OCI-LY3 (cell line): ENCODE measurements around the gene STK26.

Experiments
- H2AFZ ChIP-seq: fragments of 200-600, 300-600 bp; shearing (Covaris generic); 2 replicates; pipeline ENCODE4 v1.6.0; 2014; ENCODE audit warnings: antibody characterized with exemption, low read depth, low read length
- H3K27ac ChIP-seq: fragments of 200-600, 300-600 bp; sonication (generic); 2 replicates; pipeline ENCODE4 v1.5.1; 2014; ENCODE audit warnings: mild to moderate bottlenecking, low read length, moderate library complexity, mixed read lengths
- H3K27me3 ChIP-seq: fragments of 200-600, 300-600 bp; sonication (generic); 2 replicates; pipeline ENCODE4 v1.6.1; 2014; ENCODE audit warnings: low read depth, low read length, mixed read lengths
- H3K36me3 ChIP-seq: fragments of 200-600, 300-600 bp; sonication (generic); replicated peaks from 2 replicates; pipeline ENCODE3; 2014; ENCODE audit warnings: low read depth, low read length, mixed read lengths
- H3K4me1 ChIP-seq: fragments of 300-600, 200-600 bp; sonication (generic); 2 replicates; pipeline ENCODE4 v1.6.1; 2014; ENCODE audit warnings: low read length, mixed read lengths
- H3K4me2 ChIP-seq: fragments of 200-600, 300-600 bp; sonication (generic); 2 replicates; pipeline ENCODE4 v1.6.1; 2014; ENCODE audit warnings: low read length, mixed read lengths
- H3K4me3 ChIP-seq: fragments of 300-600, 200-600 bp; sonication (generic); 2 replicates; pipeline ENCODE4 v1.5.1; 2014; ENCODE audit warnings: antibody characterized with exemption, mild to moderate bottlenecking, low read length, moderate library complexity
- H3K79me2 ChIP-seq: fragments of 300-600, 200-600 bp; shearing (Covaris generic); 2 replicates; pipeline ENCODE4 v1.6.1; 2014; ENCODE audit warnings: mild to moderate bottlenecking, low read length, mixed read lengths
- H3K9ac ChIP-seq: fragments of 300-600, 200-600 bp; shearing (Covaris generic); 2 replicates; pipeline ENCODE4 v1.6.0; 2014; ENCODE audit warnings: mild to moderate bottlenecking, low read length, moderate library complexity
- H3K9me3 ChIP-seq: fragments of 200-600, 300-600 bp; shearing (Covaris generic); 2 replicates; pipeline ENCODE4 v1.6.1; 2014; ENCODE audit warnings: low read length, mixed read lengths; ENCODE audit not compliant: insufficient read depth
- H4K20me1 ChIP-seq: fragments of 200-600, 300-600 bp; sonication (generic); 2 replicates; pipeline ENCODE4 v1.6.1; 2016; ENCODE audit warnings: low read length, mixed read lengths; ENCODE audit not compliant: insufficient read depth
- EZH2phosphoT487 ChIP-seq: fragments of 200-600 bp; shearing (Covaris generic); IDR thresholded peaks from 2 replicates; pipeline ENCODE4 v1.6.1; 2018; ENCODE audit warnings: antibody characterized with exemption, mixed run types, low read depth
- TF ChIP-seq, protein P1 (sequence below): fragments of 200-600, 300-600 bp; sonication (generic); IDR thresholded peaks from 2 replicates; pipeline ENCODE4 v1.5.1; 2014; ENCODE audit warnings: antibody characterized with exemption, low read length, low read depth

The STK26 gene

DNA sequence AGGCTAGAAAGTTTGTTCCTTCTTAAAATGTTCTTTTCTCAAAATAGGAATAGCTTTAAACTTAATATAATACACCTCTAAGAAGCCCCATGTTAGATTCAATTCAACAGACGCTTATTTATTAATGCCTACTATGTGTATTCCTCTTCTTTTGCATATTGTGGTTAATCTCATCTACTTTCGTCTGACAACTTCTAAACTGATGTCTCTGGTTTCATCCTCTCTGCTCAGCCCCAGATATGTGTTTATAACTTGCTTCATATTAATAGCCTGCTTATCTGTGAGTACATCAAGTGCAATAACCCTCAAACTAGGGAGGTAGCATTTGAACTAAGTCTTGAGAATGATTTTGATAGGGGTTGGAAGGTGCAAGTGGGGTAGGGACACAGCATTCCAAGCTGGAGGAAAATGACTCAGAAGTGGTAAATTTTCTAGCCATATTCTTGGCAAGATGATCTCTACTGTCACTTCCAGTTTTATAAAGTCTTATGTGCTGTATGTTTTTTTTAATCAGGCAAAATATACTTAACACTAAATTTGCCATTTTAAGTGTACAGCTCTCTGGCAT is 37.0 kb downstream of the STK26 start:
- Histone ChIP-seq H2AFZ (no peak overlapping the region), H3K4me1 (0 out of 2 replicates have a peak, but pooled peaks cover 4% of the 10 kb centered on the region)

DNA sequence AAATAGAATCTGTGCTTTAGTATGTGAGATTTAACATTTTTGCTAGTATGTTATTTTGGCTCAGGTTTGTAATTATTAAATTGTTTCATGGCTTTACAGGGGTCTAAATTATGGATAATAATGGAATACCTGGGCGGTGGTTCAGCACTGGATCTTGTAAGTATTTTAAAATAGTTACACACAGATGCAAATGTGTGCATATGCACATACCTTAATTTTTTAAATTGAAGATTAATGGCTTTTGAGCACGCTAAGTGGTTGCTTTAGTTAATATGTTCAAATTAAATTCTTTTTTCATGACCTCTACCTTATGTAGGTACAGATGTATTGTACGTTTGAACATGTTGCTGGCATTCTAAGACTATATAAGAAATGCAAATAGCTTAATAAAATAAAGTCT is 40.2 kb downstream of the STK26 start:
- Histone ChIP-seq H3K4me1 (0 out of 2 replicates have a peak, but pooled peaks cover 4% of the 10 kb centered on the region), H3K9ac (no peak overlapping the region), H4K20me1 (no peaks in the 10 kb centered on the region), H3K27ac (no peak overlapping the region), H3K36me3 (peaks cover 3% of the 10 kb centered on the region), H3K27me3 (no peaks in the 10 kb centered on the region), H2AFZ (no peak overlapping the region), H3K79me2 (no peaks in the 10 kb centered on the region), H3K9me3 (no peaks in the 10 kb centered on the region), H3K4me3 (no peak overlapping the region), H3K4me2 (no peak overlapping the region)
- TF ChIP-seq, protein P1, sequence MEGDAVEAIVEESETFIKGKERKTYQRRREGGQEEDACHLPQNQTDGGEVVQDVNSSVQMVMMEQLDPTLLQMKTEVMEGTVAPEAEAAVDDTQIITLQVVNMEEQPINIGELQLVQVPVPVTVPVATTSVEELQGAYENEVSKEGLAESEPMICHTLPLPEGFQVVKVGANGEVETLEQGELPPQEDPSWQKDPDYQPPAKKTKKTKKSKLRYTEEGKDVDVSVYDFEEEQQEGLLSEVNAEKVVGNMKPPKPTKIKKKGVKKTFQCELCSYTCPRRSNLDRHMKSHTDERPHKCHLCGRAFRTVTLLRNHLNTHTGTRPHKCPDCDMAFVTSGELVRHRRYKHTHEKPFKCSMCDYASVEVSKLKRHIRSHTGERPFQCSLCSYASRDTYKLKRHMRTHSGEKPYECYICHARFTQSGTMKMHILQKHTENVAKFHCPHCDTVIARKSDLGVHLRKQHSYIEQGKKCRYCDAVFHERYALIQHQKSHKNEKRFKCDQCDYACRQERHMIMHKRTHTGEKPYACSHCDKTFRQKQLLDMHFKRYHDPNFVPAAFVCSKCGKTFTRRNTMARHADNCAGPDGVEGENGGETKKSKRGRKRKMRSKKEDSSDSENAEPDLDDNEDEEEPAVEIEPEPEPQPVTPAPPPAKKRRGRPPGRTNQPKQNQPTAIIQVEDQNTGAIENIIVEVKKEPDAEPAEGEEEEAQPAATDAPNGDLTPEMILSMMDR: no peak
- no peak for TF ChIP-seq EZH2phosphoT487

More for the DNA sequence above, 37.0 kb downstream of the STK26 start:
- no peak overlapping the region for H3K9ac ChIP-seq
- no peak overlapping the region for H3K4me3 ChIP-seq
- TF ChIP-seq, protein P1: no peak
- no peak for TF ChIP-seq EZH2phosphoT487
- H3K9me3 ChIP-seq: no peaks in the 10 kb centered on the region
- H3K27me3 ChIP-seq: no peaks in the 10 kb centered on the region
- no peak overlapping the region for H3K27ac ChIP-seq
- H3K79me2 ChIP-seq: no peaks in the 10 kb centered on the region
- H3K4me2 ChIP-seq: no peak overlapping the region
- H3K36me3 ChIP-seq: peaks cover 3% of the 10 kb centered on the region
- H4K20me1 ChIP-seq: no peaks in the 10 kb centered on the region

DNA sequence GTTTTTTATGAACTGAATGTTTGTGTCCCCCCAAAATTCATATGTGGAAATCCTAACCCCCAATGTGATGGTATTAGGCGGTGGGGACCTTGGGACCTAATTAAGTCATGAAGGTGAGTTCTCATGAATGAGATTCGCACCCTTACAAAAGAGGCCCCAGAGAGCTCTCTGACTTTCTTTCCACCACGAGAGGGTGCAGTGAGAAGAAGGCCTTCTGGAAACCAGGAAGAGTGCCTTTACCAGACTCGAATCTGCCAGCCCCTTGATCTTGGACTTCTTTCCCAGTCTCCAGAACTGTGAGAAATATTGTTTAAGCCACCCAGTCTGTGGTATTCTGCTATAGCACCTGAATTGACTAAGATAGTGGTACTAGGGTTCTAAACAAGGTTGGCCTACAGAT is 40.8 kb downstream of the STK26 start:
- Histone ChIP-seq H2AFZ (no peak overlapping the region), H3K79me2 (no peaks in the 10 kb centered on the region), H3K9me3 (no peaks in the 10 kb centered on the region), H3K36me3 (peaks cover 3% of the 10 kb centered on the region), H4K20me1 (no peaks in the 10 kb centered on the region), H3K4me1 (0 out of 2 replicates have a peak, but pooled peaks cover 4% of the 10 kb centered on the region), H3K4me3 (no peak overlapping the region), H3K4me2 (no peak overlapping the region), H3K27me3 (no peaks in the 10 kb centered on the region), H3K9ac (no peak overlapping the region), H3K27ac (no peak overlapping the region)
- TF ChIP-seq, protein P1: no peak
- no peak for TF ChIP-seq EZH2phosphoT487

DNA sequence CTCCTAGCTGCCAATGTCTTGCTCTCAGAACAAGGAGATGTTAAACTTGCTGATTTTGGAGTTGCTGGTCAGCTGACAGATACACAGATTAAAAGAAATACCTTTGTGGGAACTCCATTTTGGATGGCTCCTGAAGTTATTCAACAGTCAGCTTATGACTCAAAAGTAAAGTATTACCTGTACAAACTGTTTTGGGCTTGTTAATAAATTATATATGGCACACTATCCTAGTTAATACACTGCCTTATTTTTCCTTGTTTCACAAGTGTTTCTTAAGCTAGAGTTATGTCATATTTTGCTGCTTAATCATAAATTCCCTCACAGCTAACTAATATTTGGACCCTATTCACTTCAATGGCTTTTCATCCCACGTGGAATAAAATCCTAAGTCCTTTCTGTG is 45.3 kb downstream of the STK26 start:
- Histone ChIP-seq H3K4me3 (no peak overlapping the region), H3K9me3 (no peaks in the 10 kb centered on the region), H3K9ac (no peak overlapping the region), H3K27me3 (no peaks in the 10 kb centered on the region), H4K20me1 (no peaks in the 10 kb centered on the region), H2AFZ (no peak overlapping the region), H3K4me1 (no peaks in the 10 kb centered on the region), H3K4me2 (no peak overlapping the region), H3K27ac (no peak overlapping the region), H3K79me2 (no peaks in the 10 kb centered on the region), H3K36me3 (peaks cover 5% of the 10 kb centered on the region)
- no peak for TF ChIP-seq EZH2phosphoT487
- TF ChIP-seq, protein P1: no peak
